Lower lobe of right lung (tissue), 2 donors: ENCODE results near the gene NT5C. TPM values are rescaled to one million over a fixed set of nuclear protein-coding genes. Genes with fewer than 3 reads are reported as not detected.

Experiments
- ATAC-seq, 2 donors: fragments of 200-7000 bp; cut with Tn5 transposase; one replicate each; pipeline ENCODE4 v1.9.1; 2020 to 2022; ENCODE audit warnings: mild to moderate bottlenecking in 2 of 2, moderate library complexity in 2 of 2
- DNase-seq: peaks from one replicate; pipeline ENCODE4 v3.0.0-alpha.2; 2020
- H3K27ac ChIP-seq: fragments of 200-600 bp; one replicate; pipeline ENCODE4 v1.8.0; 2022
- H3K27me3 ChIP-seq: fragments of 200-600 bp; one replicate; pipeline ENCODE4 v1.8.0; 2022; ENCODE audit warnings: low read depth
- H3K36me3 ChIP-seq: fragments of 200-600 bp; one replicate; pipeline ENCODE4 v1.8.0; 2022; ENCODE audit warnings: mild to moderate bottlenecking
- H3K4me1 ChIP-seq: fragments of 200-600 bp; one replicate; pipeline ENCODE4 v1.8.0; 2022
- H3K4me3 ChIP-seq: fragments of 200-600 bp; one replicate; pipeline ENCODE4 v1.8.0; 2022; ENCODE audit warnings: mild to moderate bottlenecking
- H3K9me3 ChIP-seq: fragments of 200-600 bp; one replicate; pipeline ENCODE4 v1.8.0; 2022
- intact Hi-C: fragments of 100-400 bp; cut with DNase I; formaldehyde crosslinking; loops from one replicate; pipeline ENCODE4 v1.11.0; 2022
- total RNA-seq: library from RNA; stranded (reverse); fragmentation: NEBNext Ultra II Directional; extraction: Animal tissue kit (Norgen Biotek cat#: 25700); gene quantifications from one replicate; pipeline ENCODE4 v1.2.1, GENCODE V29; 2021
- TF ChIP-seq, protein P1 (sequence below): fragments of 200-600 bp; IDR thresholded peaks from one replicate; pipeline ENCODE4 v1.8.0; 2022; ENCODE audit warnings: antibody characterized with exemption, mild to moderate bottlenecking
- donor health status: DM: no; HTN: yes; CAD: no; lungs with severe emphysema.

NT5C gene
- total RNA-seq, 1 donor from 2014 or later: 34.9 TPM

GRCh38 chr17:75125984-75126383 lies 5.6 kb downstream of the NT5C start:
- Histone ChIP-seq H3K9me3 (no peaks in the 10 kb centered on the region), H3K27ac (peak overlapping the region; percentile 83), H3K4me1 (peaks cover 35% of the 10 kb centered on the region), H3K4me3 (no peak overlapping the region), H3K27me3 (no peaks in the 10 kb centered on the region), H3K36me3 (peaks cover 26% of the 10 kb centered on the region)
- TF ChIP-seq, protein P1, sequence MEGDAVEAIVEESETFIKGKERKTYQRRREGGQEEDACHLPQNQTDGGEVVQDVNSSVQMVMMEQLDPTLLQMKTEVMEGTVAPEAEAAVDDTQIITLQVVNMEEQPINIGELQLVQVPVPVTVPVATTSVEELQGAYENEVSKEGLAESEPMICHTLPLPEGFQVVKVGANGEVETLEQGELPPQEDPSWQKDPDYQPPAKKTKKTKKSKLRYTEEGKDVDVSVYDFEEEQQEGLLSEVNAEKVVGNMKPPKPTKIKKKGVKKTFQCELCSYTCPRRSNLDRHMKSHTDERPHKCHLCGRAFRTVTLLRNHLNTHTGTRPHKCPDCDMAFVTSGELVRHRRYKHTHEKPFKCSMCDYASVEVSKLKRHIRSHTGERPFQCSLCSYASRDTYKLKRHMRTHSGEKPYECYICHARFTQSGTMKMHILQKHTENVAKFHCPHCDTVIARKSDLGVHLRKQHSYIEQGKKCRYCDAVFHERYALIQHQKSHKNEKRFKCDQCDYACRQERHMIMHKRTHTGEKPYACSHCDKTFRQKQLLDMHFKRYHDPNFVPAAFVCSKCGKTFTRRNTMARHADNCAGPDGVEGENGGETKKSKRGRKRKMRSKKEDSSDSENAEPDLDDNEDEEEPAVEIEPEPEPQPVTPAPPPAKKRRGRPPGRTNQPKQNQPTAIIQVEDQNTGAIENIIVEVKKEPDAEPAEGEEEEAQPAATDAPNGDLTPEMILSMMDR: no peak
- DNase-seq: no peak
- no peak for ATAC-seq
- intact Hi-C loops: no loop called here

- intact Hi-C loops: no loop called here
- H3K4me1 ChIP-seq: peaks cover 25% of the 10 kb centered on the region
- DNase-seq: no peak
- no peaks in the 10 kb centered on the region for H3K27me3 ChIP-seq
- no peak overlapping the region for H3K4me3 ChIP-seq
- peak overlapping the region; percentile 83 for H3K27ac ChIP-seq
- H3K9me3 ChIP-seq: no peaks in the 10 kb centered on the region
- peaks cover 30% of the 10 kb centered on the region for H3K36me3 ChIP-seq
- peak in 1 of 2 donors; percentile 18 for ATAC-seq
- TF ChIP-seq, protein P1: no peak
Observed at GRCh38 chr17:75124819-75125162, 6.8 kb downstream of the NT5C start.

DNA sequence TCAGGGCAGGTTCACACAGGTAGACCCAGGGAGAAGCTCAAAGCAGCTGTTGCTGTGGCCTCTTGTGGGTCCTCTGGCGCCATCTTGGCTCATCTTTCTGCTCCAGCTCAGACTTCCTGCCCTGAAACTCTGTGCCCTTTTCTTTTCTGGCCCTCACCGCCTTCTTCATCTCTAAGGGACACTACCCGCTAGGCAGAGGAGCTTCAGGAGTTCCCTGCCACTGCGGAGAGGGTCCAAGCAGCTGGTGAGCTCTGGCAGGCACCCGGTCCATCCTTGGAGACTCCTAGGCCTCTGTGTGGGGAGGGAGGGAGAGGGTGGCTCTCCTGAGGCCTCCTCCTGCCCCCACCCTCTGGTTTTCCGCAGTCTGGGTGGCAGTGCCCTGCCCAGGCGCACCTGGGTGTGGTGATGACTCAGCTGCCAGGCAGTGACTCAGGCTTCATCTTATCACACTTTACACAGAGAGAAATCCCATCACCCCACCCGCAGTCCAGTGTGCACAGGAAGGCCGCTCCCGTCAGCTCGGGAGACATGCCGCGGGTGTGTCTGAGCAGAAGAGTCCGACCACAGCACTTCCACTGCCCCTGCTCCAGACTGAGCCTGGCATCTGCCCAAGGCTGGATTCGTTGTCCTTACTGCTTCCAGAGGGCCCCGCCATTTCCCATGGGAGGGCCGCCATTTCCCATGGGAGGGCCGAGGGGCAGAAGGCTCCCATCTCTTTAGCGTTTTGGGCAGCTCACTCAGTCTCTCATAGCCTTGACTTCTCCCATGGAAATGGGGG lies 7.3 kb downstream of the NT5C start:
- Histone ChIP-seq H3K27me3 (no peaks in the 10 kb centered on the region), H3K4me3 (no peak overlapping the region), H3K4me1 (peaks cover 25% of the 10 kb centered on the region), H3K27ac (peak overlapping the region; percentile 83), H3K36me3 (peaks cover 28% of the 10 kb centered on the region), H3K9me3 (no peaks in the 10 kb centered on the region)
- intact Hi-C loops: no loop called here
- TF ChIP-seq, protein P1: no peak
- peak; percentile 92 for ATAC-seq
- DNase-seq: peak; percentile 78

DNA sequence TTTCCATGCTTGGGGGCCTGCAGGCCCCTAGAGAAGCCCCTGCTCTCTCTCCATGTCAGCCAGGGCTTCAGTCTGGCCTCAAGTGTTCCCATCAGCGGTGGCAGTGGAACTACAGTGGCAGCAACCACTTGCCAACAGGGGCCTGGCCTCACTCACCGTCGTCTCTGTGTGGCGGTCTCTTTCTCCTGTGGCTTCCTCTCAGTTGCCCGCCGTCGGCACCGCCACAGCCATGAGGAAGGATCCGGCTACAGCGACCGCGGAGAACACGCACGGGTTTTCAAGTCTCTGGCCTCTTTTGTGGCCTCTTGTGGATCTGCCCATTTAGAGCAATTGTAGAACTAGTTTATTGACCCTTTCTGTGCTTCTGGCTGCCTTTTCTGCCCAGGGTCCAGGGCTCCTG lies 13.2 kb downstream of the NT5C start:
- DNase-seq: no peak

GRCh38 chr17:75116737-75117136 lies 14.8 kb downstream of the NT5C start:
- Histone ChIP-seq H3K27ac (no peak overlapping the region), H3K27me3 (no peaks in the 10 kb centered on the region), H3K4me3 (no peak overlapping the region), H3K4me1 (peaks cover 39% of the 10 kb centered on the region), H3K9me3 (no peaks in the 10 kb centered on the region), H3K36me3 (peaks cover 28% of the 10 kb centered on the region)
- TF ChIP-seq, protein P1: no peak
- ATAC-seq (no peak), DNase-seq (no peak)
- intact Hi-C loops: loop anchor here (10.0 kb wide), 1 partner anchor 58 kb away; no protein-coding TSS in a partner anchor

More for the DNA sequence above, 13.2 kb downstream of the NT5C start:
- peaks cover 33% of the 10 kb centered on the region for H3K4me1 ChIP-seq
- H3K27me3 ChIP-seq: no peaks in the 10 kb centered on the region
- H3K9me3 ChIP-seq: no peaks in the 10 kb centered on the region
- TF ChIP-seq, protein P1: no peak
- H3K36me3 ChIP-seq: peaks cover 28% of the 10 kb centered on the region
- no peak overlapping the region for H3K4me3 ChIP-seq
- no peak overlapping the region for H3K27ac ChIP-seq
- ATAC-seq: no peak
- intact Hi-C loops: loop anchor here (10.0 kb wide), 1 partner anchor 56 kb away; no protein-coding TSS in a partner anchor
